Panc1 (cell line): ENCODE data around the gene ARHGEF17.

Source experiments
- POLR2AphosphoS5 ChIP-seq: IDR thresholded peaks from 2 replicates; pipeline ENCODE4 v1.6.1; 2012; ENCODE audit warnings: mild to moderate bottlenecking, low read depth, low read length, moderate library complexity
- TF ChIP-seq, protein P1 (sequence below): fragments of 450-650 bp; IDR thresholded peaks from 2 replicates; pipeline ENCODE4 v1.5.1; 2017; ENCODE audit warnings: mild to moderate bottlenecking

DNA sequence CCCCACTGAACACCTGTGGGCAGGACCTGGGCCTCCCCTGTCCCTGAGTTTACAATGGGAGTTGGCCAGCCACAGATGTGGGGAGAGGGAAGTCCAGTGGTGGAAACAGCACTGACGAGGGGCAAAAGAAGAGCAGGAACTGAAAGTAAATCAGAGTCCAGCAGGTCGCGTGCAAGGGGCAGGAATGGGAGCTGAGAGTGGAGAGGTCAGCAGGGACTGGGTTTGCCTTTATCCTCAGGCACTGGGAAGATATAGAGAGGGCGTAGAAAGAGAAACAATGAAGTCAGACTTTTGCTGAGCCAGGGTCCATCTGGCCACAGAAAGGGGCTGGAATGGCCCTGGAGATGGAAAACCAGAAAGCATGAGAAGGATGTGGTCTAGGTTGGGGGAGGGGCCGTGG is 27.4 kb upstream of the ARHGEF17 start:
- no peak for TF ChIP-seq POLR2AphosphoS5
- TF ChIP-seq, protein P1, sequence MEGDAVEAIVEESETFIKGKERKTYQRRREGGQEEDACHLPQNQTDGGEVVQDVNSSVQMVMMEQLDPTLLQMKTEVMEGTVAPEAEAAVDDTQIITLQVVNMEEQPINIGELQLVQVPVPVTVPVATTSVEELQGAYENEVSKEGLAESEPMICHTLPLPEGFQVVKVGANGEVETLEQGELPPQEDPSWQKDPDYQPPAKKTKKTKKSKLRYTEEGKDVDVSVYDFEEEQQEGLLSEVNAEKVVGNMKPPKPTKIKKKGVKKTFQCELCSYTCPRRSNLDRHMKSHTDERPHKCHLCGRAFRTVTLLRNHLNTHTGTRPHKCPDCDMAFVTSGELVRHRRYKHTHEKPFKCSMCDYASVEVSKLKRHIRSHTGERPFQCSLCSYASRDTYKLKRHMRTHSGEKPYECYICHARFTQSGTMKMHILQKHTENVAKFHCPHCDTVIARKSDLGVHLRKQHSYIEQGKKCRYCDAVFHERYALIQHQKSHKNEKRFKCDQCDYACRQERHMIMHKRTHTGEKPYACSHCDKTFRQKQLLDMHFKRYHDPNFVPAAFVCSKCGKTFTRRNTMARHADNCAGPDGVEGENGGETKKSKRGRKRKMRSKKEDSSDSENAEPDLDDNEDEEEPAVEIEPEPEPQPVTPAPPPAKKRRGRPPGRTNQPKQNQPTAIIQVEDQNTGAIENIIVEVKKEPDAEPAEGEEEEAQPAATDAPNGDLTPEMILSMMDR: no peak
